ENCODE results near the gene STX1B.
"Not testable (repeated sequence)": the region's sequence is repeated elsewhere in the genome, so short reads cannot be mapped to it uniquely, and the experiment has no call there.

Gene STX1B

GRCh38 chr16:30949650-30950515 is 60.6 kb downstream of the STX1B start:
- peak; percentile 84 for DNase-seq

GRCh38 chr16:30948667-30949649 is 61.5 kb downstream of the STX1B start, which contains the start of gene ORAI3:
TSS of gene ORAI3 (plus strand) at chr16:30949068. CDS start at chr16:30949290, 222 bp downstream.
- peak; percentile 46 for DNase-seq

- DNase-seq, result peak; percentile 91
Observed at GRCh38 chr16:30947859-30948666, 62.4 kb downstream of the STX1B start.

- no peak for DNase-seq
Observed at GRCh38 chr16:30947541-30947858, 62.9 kb downstream of the STX1B start.

- no peak for DNase-seq
Observed at GRCh38 chr16:30946671-30947540, 63.5 kb downstream of the STX1B start.

GRCh38 chr16:30944352-30944751 is 66.1 kb downstream of the STX1B start:
- DNase-seq, result no peak

- DNase-seq, result no peak
Observed at GRCh38 chr16:30942426-30942806, 68.0 kb downstream of the STX1B start.

GRCh38 chr16:30941600-30942425 is 68.6 kb downstream of the STX1B start:
- peak; percentile 67 for DNase-seq

- DNase-seq, result not testable (repeated sequence)
Observed at GRCh38 chr16:30939571-30939970, 70.9 kb downstream of the STX1B start.

All from kidney glomerular epithelial cell (primary cell).